NB4 (cell line): ENCODE data around the gene SLMAP.

Experiments
- DNase-seq: peaks from one replicate; pipeline ENCODE4 v3.0.0; 2010; ENCODE audit warnings: low read depth
- H3K4me3 ChIP-seq: one replicate; pipeline ENCODE4 v1.5.1; 2011; ENCODE audit warnings: mild to moderate bottlenecking, low read depth, low read length, moderate library complexity
- CTCF ChIP-seq: IDR thresholded peaks from one replicate; pipeline ENCODE4 v1.5.1; 2012; ENCODE audit warnings: low read depth, low read length
- MAX ChIP-seq: IDR thresholded peaks from 2 replicates; pipeline ENCODE4 v1.6.1; 2011; ENCODE audit warnings: low read depth, low read length
- MYC ChIP-seq: IDR thresholded peaks from 2 replicates; pipeline ENCODE4 v1.6.1; 2011; ENCODE audit warnings: low read depth, low read length
- POLR2A ChIP-seq: IDR thresholded peaks from 2 replicates; pipeline ENCODE4 v1.6.1; 2011; ENCODE audit warnings: mild to moderate bottlenecking; ENCODE audit not compliant: insufficient read length; ENCODE audit errors: extremely low read depth

The SLMAP gene

GRCh38 chr3:57977818-57978235, 221.7 kb downstream of the SLMAP start:
- no peak overlapping the region for H3K4me3 ChIP-seq
- TF ChIP-seq POLR2A (no peak), CTCF (no peak), MYC (no peak), MAX (no peak)
- no peak for DNase-seq

GRCh38 chr3:57978316-57978715, 222.2 kb downstream of the SLMAP start:
- DNase-seq = no peak
- no peak for TF ChIP-seq POLR2A
- TF ChIP-seq MAX = no peak
- no peak for TF ChIP-seq CTCF
- H3K4me3 ChIP-seq = no peak overlapping the region
